GM19455 (cell line): ENCODE measurements around the gene CCDC192.
"Not testable (repeated sequence)": the region's sequence is repeated elsewhere in the genome, so short reads cannot be mapped to it uniquely, and the experiment has no call there.

Source experiments
- ATAC-seq: cut with Tn5 transposase; IDR thresholded peaks from one replicate; pipeline ENCODE4 v1.9.1; 2021; ENCODE audit not compliant: unreplicated experiment

Gene CCDC192

DNA sequence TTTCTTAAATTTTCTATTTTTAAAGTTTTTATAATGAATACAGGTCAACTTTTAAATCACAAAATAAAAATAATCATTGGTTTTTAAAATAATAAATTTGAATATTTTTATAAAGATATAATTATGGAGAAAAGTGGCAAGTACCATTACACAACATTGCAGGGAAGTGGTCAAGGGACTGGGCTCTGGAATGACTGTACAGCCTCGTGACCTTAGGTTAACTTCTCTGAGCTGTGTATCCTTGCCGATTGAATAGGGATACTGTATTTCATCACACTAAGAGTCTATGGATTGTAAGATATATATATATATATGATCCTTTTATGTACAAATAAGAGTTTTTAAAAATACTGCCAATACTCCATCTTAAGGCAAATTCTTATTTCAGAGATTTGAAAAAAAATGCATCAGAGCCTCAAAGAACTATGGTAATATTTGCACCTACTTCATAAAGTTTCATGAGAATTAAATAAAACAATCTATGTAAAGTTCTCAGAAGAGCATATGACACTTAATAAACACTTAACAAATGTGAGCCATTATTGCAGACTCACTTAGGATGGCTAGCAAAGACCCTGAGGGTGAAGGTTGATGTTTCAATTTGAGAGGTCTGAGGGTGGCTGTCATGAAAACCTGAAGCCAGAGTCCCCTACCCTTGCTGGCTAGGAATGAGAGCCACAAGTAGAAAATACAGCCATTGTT lies 136.5 kb downstream of the CCDC192 start:
- peak; percentile 28 for ATAC-seq

DNA sequence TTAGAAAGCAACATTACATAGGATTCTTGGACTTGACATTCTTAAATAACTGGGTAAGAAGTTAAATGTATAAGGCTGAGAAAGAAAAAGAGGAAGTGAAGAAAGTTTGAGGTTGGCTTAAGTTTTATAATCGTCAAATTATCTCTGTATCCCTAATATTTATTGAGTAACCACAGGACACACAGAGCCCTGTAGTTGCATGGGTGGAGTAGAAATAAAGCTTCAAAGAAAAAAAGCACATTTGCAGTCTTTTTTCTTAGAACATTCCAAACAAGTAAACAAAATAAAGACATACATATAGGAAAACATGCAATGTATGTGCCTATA lies 137.0 kb downstream of the CCDC192 start:
- ATAC-seq = peak; percentile 63

DNA sequence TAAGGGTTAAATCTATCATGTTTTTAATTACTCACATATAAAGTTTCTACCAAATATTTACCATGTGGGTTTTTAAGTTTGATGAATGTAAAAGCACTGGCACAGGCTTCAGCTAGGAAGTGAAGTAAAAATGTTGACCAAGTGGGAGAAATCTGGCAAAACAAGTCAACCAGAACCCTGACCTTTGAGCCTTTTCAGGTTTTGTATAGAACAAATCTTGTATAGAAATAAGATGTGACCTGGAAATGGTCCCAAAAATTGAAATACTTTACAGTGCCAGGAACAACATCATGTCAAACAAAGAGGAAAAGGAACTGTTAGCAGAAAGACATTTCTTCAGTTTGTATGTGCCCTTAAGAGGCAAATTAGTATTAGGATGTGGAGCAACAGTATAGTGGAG lies 137.6 kb downstream of the CCDC192 start:
- ATAC-seq = no peak

DNA sequence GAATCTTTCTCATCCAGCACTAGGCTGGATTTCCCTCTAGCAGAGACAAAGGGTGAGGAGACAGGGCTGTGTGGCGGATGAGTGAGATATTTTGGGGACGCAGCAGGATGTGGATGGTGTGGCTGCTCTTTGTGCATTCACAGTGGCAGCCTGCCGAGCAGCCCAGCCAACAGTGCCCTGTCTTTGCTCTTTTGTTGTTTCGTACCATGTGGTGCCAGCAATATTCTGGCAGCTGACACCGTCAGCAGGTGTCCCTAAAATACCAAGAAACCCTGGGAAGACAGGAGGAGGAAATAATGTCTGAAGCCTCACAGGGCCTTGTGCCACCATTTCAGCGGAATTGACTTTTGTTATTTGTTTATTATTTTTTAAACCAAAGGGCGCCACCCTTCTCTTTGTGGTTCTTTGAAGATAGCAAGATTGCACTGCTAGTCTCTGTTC lies 141.4 kb downstream of the CCDC192 start:
- ATAC-seq = no peak

DNA sequence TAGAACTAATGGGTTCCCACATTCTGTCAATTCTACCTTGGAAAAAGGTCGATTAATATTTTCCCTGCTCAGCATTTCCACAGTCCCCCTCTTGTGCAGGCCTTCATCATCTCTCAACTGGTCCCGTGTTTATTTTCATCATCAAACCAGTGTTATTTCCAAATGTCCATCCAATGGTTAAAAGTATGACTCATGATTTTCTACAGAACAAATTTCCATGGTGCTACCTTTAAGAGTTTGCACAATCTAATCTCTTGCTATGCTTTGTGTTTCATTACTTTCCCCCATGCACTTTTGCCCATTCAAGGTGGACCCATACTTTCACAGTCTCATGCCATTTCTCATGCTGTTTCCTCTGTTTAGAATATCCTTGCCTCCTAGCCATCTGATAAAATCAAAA lies 143.7 kb downstream of the CCDC192 start:
- ATAC-seq = no peak

DNA sequence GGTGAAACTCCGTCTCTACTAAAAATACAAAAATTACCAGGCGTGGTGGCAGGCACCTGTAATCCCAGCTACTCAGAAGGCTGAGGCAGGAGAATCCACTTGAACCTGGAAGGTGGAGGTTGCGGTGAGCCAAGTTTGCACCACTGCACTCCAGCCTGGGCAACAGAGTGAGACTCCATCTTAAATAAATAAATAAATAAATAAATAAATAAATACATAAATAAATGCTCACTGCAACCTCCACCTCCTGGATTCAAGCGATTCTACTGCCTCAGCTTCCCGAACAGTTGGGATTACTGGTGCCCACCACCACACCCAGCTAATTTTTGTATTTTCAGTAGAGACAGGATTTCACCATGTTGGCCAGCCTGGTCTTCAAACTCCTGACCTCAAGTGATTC lies 144.4 kb downstream of the CCDC192 start:
- not testable (repeated sequence) for ATAC-seq

DNA sequence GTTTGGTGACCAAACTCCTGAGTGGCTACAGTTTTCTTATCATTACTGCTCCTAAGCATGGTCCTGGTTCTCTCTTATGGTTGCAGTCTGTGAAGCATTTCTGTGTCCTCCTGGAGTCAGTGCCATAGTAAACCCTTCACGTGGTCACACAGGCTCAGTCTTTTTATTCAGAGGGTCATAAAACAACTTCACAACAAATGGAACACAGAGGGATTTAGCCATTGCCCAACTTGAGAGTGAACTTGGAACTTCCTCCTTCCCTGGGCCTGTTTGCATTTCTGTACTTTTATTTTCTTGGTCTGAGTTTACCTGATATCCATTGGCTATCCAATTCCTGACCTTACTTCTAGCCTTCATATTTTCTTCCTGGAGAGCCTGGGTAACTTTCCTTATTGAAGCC lies 144.9 kb downstream of the CCDC192 start:
- ATAC-seq = no peak

DNA sequence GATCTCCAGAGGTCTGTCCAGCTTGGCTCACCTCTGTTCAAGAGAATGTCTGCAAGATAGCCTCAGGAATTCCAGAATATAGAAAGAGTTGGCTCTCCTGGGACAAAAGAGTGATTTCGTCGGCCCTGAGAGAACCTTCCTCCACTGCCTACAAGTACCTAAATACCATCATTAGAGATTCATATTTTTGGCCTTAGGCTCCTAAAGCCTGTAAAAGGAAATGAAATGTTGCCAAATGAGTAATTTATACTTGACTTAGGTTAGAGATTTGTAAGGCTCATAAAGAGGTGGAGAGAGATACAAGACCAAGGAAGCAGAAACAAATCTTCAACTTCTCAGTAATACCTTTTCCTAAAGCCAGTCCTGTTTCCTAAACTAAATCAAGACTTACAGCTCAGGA lies 146.2 kb downstream of the CCDC192 start:
- ATAC-seq = no peak

DNA sequence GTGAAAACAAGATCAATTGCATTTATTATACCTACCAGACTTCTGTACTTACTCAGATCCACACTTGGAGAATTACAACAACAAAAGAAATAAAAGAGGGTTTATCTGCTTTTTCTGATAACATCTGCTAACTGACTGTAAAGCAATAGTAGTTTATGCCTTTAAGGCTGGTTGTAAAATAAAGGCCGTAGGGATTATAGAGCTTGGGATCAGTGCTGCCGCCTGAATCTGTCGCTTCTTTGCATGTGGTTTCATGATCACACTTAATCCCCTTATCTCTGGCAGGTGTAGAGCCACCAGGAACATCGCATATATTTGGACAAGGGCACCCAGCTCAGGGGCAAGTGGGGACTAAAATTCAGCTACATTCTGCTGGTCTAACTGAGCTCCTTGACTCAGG lies 146.7 kb downstream of the CCDC192 start:
- ATAC-seq = no peak

DNA sequence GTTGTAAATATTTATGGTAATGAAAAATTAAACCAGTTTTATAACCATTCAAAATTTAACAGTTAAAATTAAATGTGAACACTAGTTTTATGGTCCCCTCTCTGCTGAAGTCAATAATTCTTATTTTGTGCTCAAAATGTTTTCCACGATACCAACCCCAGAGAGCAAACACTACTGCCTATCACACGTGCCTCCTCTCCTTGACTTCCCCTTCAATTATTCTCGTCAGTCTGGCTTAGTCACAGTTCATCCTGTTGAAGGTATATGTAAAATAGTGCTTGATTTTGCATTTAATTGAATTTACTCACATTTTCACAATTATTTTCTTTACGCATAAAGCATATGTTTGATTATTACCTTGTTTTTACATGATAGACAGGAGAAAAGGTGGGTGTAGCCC lies 148.8 kb downstream of the CCDC192 start:
- no peak for ATAC-seq

DNA sequence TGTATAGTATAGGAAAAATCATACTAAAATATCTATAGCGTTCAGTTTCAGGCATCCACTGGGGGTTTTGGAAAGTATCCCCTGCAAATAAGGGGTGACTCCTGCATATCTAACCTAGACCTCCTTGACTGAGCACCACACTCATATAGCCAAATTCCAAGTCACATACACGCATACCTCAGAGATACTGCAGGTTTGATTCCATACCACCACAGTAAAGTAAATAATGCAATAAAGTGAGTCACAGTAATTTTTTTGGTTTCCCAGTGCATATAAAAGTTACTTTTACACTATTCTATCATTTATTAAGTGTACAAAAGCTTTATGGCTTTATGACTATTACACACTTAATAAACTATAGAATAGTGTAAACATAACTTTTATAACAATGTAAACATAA lies 151.3 kb downstream of the CCDC192 start:
- ATAC-seq = no peak

DNA sequence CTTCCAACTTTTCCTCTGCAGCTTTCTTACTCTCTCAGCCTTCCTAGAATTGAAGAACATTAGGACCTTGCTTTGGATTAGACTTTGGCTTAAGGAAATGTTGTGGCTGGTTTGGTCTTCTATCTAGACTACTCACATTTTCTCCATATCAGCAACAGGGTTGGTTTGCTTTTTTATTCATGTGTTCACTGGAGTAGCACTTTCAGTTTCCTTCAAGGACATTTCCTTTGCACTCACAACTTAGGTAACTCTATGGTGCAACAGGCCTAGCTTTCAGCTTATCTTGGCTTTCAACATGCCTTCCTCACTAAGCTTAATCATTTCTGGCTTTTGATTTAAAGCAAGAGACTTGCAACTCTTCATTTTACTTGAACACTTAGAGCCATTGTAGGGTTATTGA lies 153.1 kb downstream of the CCDC192 start:
- ATAC-seq = no peak

DNA sequence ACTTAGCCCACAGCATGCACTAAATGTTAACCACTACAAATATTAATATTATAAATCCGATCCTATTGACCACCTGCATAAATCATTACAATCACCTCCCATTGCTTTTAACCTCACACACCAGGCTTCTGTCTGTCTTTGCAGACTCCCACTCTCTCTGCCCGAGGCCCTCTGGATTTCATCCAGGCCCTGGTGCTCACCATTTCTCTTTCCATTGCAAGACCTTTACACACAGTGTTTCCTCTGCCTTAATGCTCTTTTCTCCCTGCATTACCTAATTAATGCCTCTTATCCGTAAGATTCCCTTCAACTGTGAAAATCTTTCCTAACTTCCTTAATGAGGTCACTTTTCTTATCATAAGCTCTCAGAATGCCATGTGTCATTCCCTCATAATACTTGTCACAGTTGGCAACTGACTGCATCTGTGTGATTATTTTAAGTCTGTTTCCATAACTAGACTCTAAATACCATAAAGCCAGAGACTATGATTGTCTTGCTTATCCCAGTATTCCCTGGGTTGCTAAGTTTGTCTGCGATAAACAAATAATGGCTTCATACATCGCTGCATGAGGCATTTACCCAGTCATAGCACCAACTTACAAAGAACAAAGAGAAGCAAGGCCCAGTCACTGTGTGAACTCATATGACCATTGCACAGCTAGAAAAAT lies 155.1 kb downstream of the CCDC192 start:
- ATAC-seq = no peak

DNA sequence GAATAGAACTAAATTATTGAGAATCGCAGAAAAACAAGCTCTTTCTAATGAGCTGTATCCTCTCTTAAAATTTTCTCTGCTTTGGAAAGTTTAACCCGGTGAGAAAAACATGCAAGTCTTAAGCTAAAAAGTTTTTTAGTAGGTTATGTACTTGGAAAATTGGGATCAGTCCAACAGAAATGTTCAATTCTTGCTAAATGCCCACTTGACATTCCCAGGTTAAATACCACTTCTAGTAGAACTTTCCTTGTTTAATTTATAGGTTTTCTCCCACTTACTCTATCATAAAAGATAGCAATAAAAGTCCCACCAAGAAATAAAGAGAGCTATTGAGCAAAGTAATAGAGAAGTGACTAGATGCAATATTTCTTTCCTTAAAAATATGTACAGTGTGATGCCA lies 157.1 kb downstream of the CCDC192 start:
- no peak for ATAC-seq

DNA sequence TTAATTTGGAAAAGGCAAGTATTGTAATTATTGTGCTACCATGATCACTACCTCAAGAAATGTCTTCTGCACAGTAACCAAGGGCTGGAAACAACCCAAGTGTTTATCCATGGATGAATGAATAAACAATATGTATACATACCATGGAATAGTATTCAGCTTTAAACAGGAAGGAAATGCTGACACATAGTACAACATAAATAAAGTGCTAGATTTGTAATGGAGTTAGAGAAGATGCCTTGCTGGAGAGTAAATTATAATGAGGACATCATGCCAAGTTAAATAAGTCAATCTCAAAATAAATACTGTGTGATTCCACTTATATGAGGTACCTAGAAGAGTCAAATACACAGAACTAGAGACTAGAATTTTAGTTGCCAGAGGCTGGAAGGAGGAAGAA lies 160.0 kb downstream of the CCDC192 start:
- ATAC-seq = no peak

DNA sequence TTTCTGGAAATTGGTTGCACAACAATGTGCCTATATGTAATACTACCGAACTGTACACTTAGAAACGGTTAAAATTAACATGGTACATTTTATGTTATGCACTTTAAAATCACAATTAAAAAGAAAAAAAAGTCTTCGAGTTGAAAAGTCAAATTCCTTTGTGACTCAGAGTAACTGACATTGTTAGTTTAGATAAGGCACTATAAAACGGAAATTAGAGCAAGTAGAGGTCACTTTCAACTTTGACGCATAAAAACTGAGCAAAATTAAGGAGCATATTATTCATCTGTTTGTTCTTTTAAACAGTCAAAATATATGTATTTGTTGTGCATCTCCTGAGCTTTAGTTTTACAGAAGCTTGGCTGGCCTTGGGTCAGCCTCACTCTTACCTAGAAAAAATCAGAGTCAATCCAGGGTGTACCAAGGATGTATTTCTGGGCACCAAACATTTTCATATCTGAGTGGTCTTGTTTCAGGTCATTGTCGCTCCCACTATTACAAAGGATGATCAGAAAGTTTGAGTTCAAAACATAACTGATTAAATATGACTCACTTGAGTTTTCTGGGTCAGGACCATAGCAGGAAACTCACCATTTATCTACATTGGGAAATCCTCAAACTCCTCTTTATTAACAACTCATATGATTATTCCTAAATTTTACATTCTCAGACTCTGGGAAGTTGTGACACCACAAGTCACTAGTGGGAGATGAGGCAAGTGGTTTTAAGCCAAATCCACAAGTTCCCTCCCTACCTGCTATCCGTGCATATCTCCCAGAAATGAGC lies 160.6 kb downstream of the CCDC192 start:
- ATAC-seq = no peak

DNA sequence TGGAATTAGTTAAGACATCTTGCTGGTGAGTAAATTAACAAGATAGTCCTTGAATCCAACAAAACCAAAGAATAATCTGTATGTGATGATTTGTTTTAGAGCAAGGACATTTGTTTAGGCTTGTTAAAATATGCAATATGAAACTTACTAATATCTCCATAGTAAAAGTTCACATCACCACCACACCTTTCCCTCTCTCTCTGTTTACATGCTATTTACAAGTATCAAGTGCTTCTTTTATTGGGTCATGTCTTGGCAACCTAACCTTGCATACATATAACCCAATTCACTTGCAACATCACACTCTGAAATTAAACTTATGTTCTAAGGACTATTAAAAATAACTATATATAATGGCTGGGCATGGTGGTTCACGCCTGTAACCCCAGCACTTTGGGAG lies 161.3 kb downstream of the CCDC192 start:
- ATAC-seq = no peak

DNA sequence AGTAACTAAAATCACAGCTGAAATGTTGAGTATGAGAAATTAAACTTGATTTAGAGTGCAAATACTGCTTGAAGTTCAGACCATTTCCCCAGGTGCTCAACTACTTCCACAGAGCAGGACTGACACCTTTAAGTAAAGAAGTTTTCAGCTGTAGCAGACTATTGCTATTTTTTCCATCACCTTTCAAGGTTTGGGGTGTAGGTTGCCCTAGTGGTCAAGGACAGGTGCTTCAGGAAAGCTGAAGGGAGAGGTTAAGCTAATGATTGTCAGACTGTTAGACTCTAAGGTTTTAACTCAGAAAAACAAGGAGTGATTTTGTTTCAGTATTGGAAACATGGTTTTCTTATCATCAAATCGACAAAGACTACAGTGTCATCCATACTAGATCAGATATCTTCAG lies 162.1 kb downstream of the CCDC192 start:
- ATAC-seq = no peak

DNA sequence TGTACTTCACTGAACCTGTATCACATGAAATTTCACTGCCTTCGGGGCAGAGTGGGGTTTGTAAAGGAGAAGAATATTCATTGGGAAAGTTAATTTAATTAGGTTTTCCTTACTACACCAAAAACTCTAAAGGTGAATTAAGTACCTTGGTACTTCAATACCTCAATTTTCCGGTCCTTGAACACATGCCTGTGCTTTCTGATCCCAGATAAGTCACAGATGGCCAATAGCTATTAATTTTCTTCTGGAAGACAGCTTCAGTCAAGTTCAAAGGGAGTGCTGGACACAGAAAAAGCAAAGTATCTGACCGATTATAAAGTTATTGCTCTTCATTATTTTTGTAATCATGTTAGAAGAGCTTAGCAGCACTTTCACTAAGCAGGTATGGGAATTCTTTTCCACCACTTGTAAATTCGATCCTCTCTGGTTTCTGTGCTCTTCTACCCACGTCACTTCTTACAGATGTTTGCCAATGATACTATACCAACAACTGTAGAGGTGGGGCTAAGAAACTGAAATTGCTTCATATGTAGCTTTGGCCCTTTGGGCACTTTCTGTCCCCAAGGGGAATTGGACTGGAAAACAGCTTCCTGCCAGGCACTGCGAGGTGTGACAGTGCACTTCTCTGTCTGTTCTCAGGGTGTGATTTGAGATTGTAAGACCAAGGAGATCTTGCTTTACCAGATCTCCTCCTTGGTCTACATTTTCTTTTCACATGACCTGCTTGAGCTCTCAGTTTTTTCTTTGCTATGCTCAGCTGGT lies 164.0 kb downstream of the CCDC192 start:
- no peak for ATAC-seq

DNA sequence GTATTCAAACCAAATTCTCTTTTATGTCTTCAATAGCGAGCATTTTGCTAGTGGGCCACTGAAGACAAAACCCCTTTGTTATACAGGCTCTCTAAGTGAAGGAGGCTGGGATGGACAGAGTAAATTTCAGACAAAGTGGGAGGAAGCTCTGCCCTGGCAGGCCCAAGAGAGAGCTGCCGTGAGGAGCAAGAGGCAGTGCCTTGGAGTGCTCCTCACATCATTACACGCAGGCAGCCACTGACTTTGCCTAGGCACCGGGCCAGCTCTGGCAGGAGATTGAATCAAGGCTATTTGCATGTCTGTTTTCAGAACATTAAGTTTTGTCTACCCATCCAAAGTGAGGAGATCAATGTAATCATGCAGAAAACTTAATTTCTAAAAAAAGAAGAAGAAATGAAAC lies 167.7 kb downstream of the CCDC192 start:
- ATAC-seq = no peak

DNA sequence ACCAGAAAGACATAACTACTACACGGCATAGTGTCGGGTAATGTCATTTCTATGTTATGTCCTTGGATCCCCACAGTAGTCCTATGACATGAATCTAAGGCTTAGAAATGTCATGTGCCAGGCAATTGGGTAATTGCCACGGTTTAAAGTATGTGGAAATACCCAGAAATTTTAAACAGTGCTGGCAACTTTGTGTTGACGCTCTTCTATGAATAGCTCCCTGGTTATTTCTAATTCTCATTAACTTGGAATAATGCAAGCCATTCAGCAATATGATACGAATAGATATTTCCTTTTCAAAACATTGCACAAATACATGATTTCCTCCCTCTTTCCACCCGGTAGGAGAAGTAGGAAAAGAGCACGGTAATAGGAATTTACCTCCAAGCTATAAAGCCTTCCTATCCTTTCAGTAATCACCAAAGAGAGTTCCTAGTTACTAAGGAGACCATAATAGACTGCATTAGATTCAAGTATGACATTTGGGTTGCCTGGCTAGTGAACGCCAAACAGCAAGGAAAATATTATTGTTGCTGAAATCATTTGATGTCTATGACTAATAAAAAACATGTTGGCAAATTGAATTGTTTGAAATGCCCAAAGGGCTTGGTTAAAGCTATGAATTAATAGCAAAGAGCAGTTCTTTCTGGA lies 168.4 kb downstream of the CCDC192 start:
- ATAC-seq = no peak
